ENCODE data around the gene FAM177B. TPM values are rescaled to one million over a fixed set of nuclear protein-coding genes. Genes with fewer than 3 reads are reported as not detected.
"Not testable (repeated sequence)": the region's sequence is repeated elsewhere in the genome, so short reads cannot be mapped to it uniquely, and the experiment has no call there.

FAM177B gene
- total RNA-seq, 4 donors from 2014 or later, result 4.0 to 13.9 TPM; not detected in 2

DNA sequence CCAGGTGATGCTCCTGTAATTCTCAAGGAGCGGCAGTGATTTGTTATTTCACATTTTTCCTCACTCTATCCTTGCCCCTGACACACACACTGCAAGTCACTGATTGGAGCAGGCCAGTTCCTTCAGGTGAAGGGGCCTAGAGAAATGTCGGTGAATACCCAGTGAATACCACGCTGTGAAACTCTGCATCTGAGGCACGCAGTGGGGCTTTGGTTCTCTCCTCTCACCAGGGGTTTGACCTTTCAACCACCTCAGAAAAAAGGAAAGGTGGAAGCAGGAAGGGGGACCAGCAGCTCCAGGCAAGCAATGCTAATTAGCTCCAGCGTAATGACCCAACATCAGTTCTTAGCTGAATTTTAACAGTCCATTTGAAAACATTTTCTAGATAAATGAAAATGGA is 532 bp upstream of the FAM177B start:
- 84 to 91% methylated on average over 5 of the region's 5 CpGs for WGBS, 2 donors (ENCODE audit: low coverage in 1 of 2)
- in situ Hi-C loops (cut with MboI; ENCODE audit: low pct_ligation_motif_present in 1 of 4, low pct_unique_long_range_greater_than_20kb in 1 of 4, low sequenced_read_pairs in 3 of 4), result no loop called here
- H3K4me1 ChIP-seq, result peaks cover 0 to 8% (median 2%) of the 10 kb centered on the region in 4 donors
- H3K27ac ChIP-seq, result no peak overlapping the region
- TF ChIP-seq CTCF (IDR thresholded peaks at IDR 0.05) (no peak), POLR2A (IDR thresholded peaks at IDR 0.05) (no peak), EP300 (IDR thresholded peaks at IDR 0.05; ENCODE audit: low read depth) (no peak), POLR2AphosphoS5 (IDR thresholded peaks at IDR 0.05) (no peak)
- H3K36me3 ChIP-seq, result peaks cover 0 to 35% (median 16%) of the 10 kb centered on the region in 4 donors
- H3K9me3 ChIP-seq, result no peaks in the 10 kb centered on the region
- intact Hi-C loops (cut with DNase I; ENCODE audit: low total_unique reads), result no loop called here
- H3K4me3 ChIP-seq, result no peak overlapping the region
- no peak for DNase-seq
- no peaks in the 10 kb centered on the region for H3K27me3 ChIP-seq

DNA sequence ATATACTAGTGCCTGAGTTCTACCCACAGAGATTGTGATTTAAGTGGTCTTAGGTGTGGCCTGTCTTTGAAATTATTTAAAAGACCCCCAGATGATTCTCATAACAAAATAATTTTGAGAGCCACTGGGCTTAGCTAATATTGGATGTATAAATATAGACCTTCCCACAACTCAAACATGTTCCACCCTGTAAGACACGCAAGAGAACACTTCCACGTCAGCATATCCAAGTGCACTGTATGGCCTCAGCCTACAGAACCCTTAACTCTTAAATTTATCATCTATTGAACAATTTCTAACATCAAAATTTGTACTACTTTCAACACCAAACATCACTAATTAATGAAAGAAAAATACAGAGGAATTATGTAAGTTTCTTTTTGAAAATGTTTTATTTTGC is 2.5 kb downstream of the FAM177B start:
- DNase-seq, result no peak
- Histone ChIP-seq H3K27me3 (no peaks in the 10 kb centered on the region), H3K4me3 (no peak overlapping the region), H3K36me3 (peaks cover 0 to 9% (median 3%) of the 10 kb centered on the region in 4 donors), H3K4me1 (peaks cover 0 to 8% (median 2%) of the 10 kb centered on the region in 4 donors), H3K9me3 (no peaks in the 10 kb centered on the region), H3K27ac (peak overlapping the region in 3 of 4 donors; percentile 27 to 38 (median 35))
- intact Hi-C loops (cut with DNase I; ENCODE audit: low total_unique reads), result no loop called here
- no peak for TF ChIP-seq POLR2AphosphoS5 (IDR thresholded peaks at IDR 0.05)
- no peak for TF ChIP-seq CTCF (IDR thresholded peaks at IDR 0.05)
- TF ChIP-seq POLR2A (IDR thresholded peaks at IDR 0.05), result no peak
- no peak for TF ChIP-seq EP300 (IDR thresholded peaks at IDR 0.05; ENCODE audit: low read depth)
- in situ Hi-C loops (cut with MboI; ENCODE audit: low pct_ligation_motif_present in 1 of 4, low pct_unique_long_range_greater_than_20kb in 1 of 4, low sequenced_read_pairs in 3 of 4), result no loop called here
- WGBS, 2 donors (ENCODE audit: low coverage in 1 of 2), result 69 to 84% methylated on average over 2 of the region's 2 CpGs

DNA sequence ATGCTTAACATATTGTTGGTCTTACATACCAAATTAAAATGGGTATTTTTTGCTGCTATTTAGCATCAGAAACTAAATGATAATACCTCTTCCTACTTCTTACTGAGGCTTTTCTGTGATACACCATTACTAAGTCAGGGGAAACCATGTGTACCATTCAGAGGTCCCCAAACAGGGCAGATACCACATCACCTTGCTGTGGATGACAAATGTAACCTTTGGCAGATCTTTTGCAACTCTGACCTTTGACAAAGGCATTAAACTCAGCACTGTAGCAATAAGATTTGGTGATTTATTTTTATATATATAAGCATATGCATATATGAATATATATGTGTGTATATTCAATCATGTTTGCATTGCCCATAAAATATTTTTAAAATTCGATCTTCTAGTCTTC is 2.9 kb downstream of the FAM177B start:
- peaks cover 0 to 8% (median 2%) of the 10 kb centered on the region in 4 donors for H3K4me1 ChIP-seq
- intact Hi-C loops (cut with DNase I; ENCODE audit: low total_unique reads) (no loop called here), in situ Hi-C loops (cut with MboI; ENCODE audit: low pct_ligation_motif_present in 1 of 4, low pct_unique_long_range_greater_than_20kb in 1 of 4, low sequenced_read_pairs in 3 of 4) (no loop called here)
- peak overlapping the region in 1 of 4 donors; percentile 14 for H3K4me3 ChIP-seq
- peaks cover 0 to 6% (median 1%) of the 10 kb centered on the region in 4 donors for H3K36me3 ChIP-seq
- no peaks in the 10 kb centered on the region for H3K9me3 ChIP-seq
- no peaks in the 10 kb centered on the region for H3K27me3 ChIP-seq
- 68 to 92% methylated on average over 1 of the region's 1 CpG for WGBS, 2 donors (ENCODE audit: low coverage in 1 of 2)
- no peak overlapping the region for H3K27ac ChIP-seq
- DNase-seq, result no peak
- TF ChIP-seq EP300 (IDR thresholded peaks at IDR 0.05; ENCODE audit: low read depth), result no peak
- no peak for TF ChIP-seq CTCF (IDR thresholded peaks at IDR 0.05)
- TF ChIP-seq POLR2A (IDR thresholded peaks at IDR 0.05), result no peak
- no peak for TF ChIP-seq POLR2AphosphoS5 (IDR thresholded peaks at IDR 0.05)

- WGBS, 2 donors (ENCODE audit: low coverage in 1 of 2), result 73 to 85% methylated on average over 4 to 5 of the region's 5 CpGs
- H3K27me3 ChIP-seq; in situ Hi-C loops (cut with MboI; ENCODE audit: low pct_ligation_motif_present in 1 of 4, low pct_unique_long_range_greater_than_20kb in 1 of 4, low sequenced_read_pairs in 3 of 4); H3K27ac ChIP-seq; DNase-seq; H3K4me3 ChIP-seq; H3K36me3 ChIP-seq; intact Hi-C loops (cut with DNase I; ENCODE audit: low total_unique reads); H3K9me3 ChIP-seq; H3K4me1 ChIP-seq: not testable (repeated sequence)
These were observed 4.8 kb downstream of the FAM177B start for GRCh38 chr1:222741630-222742457.
